GM06990 (cell line): ENCODE measurements around the gene SNRNP25.
"Not testable (repeated sequence)": the region's sequence is repeated elsewhere in the genome, so short reads cannot be mapped to it uniquely, and the experiment has no call there.

Source experiments
- DNase-seq: peaks from one replicate; pipeline ENCODE4 v3.0.0-alpha.2; 2011; ENCODE audit not compliant: insufficient read length; ENCODE audit errors: extremely low read depth
- H3K27me3 ChIP-seq: replicated peaks from 2 replicates; pipeline ENCODE4 v1.6.0; 2011; ENCODE audit warnings: low read length; ENCODE audit not compliant: control insufficient read depth, insufficient read depth
- H3K36me3 ChIP-seq: 2 replicates; pipeline ENCODE4 v1.5.1; 2011; ENCODE audit warnings: low read length; ENCODE audit not compliant: control insufficient read depth, insufficient read depth
- H3K4me3 ChIP-seq: replicated peaks from 2 replicates; pipeline ENCODE4 v1.5.1; 2011; ENCODE audit warnings: low read depth, mild to moderate bottlenecking, control low read depth, low read length
- TF ChIP-seq, protein P1 (sequence below): IDR thresholded peaks from 2 replicates; pipeline ENCODE4 v1.5.1; 2011; ENCODE audit warnings: low read length, control low read depth, mild to moderate bottlenecking, inconsistent platforms; ENCODE audit not compliant: insufficient read depth, poor library complexity, severe bottlenecking

SNRNP25 gene

DNA sequence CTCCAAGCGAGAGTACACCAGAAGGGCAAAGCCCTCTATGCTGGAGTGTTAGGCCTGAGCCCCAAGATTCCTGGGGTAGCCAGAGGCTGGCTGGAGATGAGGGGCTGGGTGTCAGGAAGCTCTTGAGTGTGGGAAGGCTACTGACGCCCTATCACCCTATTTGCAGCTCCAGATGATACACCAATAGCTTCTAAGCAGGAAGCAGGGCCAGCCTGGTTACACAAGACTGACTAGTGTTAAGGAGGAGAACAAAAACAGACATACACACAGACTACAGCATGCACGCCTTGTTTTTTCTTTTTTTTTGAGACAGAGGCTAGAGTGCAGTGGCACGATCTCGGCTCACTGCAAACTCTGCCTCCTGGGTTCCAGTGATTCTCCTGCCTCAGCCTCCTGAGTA, 16.1 kb upstream of the SNRNP25 start:
- peaks cover 19% of the 10 kb centered on the region for H3K36me3 ChIP-seq
- H3K27me3 ChIP-seq: no peaks in the 10 kb centered on the region
- no peak overlapping the region for H3K4me3 ChIP-seq
- no peak for DNase-seq
- TF ChIP-seq, protein P1, sequence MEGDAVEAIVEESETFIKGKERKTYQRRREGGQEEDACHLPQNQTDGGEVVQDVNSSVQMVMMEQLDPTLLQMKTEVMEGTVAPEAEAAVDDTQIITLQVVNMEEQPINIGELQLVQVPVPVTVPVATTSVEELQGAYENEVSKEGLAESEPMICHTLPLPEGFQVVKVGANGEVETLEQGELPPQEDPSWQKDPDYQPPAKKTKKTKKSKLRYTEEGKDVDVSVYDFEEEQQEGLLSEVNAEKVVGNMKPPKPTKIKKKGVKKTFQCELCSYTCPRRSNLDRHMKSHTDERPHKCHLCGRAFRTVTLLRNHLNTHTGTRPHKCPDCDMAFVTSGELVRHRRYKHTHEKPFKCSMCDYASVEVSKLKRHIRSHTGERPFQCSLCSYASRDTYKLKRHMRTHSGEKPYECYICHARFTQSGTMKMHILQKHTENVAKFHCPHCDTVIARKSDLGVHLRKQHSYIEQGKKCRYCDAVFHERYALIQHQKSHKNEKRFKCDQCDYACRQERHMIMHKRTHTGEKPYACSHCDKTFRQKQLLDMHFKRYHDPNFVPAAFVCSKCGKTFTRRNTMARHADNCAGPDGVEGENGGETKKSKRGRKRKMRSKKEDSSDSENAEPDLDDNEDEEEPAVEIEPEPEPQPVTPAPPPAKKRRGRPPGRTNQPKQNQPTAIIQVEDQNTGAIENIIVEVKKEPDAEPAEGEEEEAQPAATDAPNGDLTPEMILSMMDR: no peak

- DNase-seq, H3K27me3 ChIP-seq, H3K4me3 ChIP-seq: not testable (repeated sequence)
- peaks cover 23% of the 10 kb centered on the region for H3K36me3 ChIP-seq
These were observed 15.4 kb upstream of the SNRNP25 start for GRCh38 chr16:38206-38605.

GRCh38 chr16:38941-39892, 14.4 kb upstream of the SNRNP25 start:
- H3K36me3 ChIP-seq: peaks cover 24% of the 10 kb centered on the region
- no peaks in the 10 kb centered on the region for H3K27me3 ChIP-seq
- no peak overlapping the region for H3K4me3 ChIP-seq
- peak; percentile 77 for DNase-seq
- TF ChIP-seq, protein P1: no peak

DNA sequence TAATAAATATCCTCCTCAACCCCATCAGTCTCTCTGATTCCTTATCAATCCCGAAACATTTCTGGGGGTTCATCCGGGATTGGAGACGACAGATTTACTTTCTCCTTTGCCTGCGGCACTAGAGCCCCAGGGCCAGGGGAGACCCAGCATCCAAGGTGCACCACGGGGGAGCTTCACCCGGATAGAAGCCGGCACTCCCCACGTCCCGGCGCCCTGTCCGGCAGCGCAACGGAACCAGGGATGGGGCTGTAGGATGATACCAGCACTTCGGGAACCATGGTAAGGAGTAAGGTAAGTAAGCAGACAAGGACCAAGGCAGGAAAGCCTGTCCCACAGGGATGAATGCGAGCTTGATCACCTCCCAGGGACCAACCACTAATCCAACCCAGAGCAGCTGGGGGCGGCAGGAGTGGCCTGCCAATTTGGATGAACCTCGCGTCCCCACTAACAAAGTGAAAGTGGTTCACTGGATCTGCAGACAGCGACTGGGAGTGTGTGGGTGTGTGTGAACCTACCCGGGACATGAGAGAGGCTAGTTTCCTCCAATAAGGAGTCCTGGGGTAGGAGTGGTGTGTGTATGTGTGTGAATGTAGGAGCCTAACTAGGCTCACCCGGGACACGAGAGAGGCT, 12.1 kb upstream of the SNRNP25 start:
- TF ChIP-seq, protein P1: no peak
- Histone ChIP-seq H3K36me3 (peaks cover 24% of the 10 kb centered on the region), H3K4me3 (no peak overlapping the region), H3K27me3 (no peaks in the 10 kb centered on the region)
- DNase-seq: no peak

DNA sequence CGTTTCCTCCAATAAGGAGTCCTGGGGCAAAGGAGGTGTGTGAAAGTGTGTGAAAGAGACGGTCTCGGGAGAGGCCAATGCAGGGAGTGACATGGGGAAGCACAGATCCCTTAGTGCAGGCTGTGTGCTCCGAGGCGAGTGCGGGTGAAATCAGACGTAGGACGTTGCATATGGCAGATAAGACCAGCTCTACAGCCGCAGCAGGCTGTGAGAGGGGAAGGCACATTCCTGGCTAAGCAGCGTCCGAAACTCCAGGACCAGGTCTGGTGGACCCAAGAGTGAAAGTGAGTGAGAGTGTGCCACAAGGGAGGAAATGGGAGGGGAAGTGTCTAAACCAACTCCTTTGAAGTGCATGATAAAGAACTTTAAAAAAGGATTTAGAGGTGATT, 11.6 kb upstream of the SNRNP25 start:
- Histone ChIP-seq H3K36me3 (peaks cover 25% of the 10 kb centered on the region), H3K27me3 (no peaks in the 10 kb centered on the region), H3K4me3 (no peak overlapping the region)
- TF ChIP-seq, protein P1: no peak
- no peak for DNase-seq

- H3K4me3 ChIP-seq: no peak overlapping the region
- H3K36me3 ChIP-seq: peaks cover 25% of the 10 kb centered on the region
- no peak for DNase-seq
- TF ChIP-seq, protein P1: no peak
- no peaks in the 10 kb centered on the region for H3K27me3 ChIP-seq
These were observed 10.9 kb upstream of the SNRNP25 start for GRCh38 chr16:42691-43090.
